Ectodermal cell (in vitro differentiated cells): Measurements from ENCODE around the gene DPP3.
"Not testable (repeated sequence)": the region's sequence is repeated elsewhere in the genome, so short reads cannot be mapped to it uniquely, and the experiment has no call there.

Source experiments
- H3K27ac ChIP-seq: 2 replicates; pipeline ENCODE4 v1.7.0; 2013; ENCODE audit warnings: mild to moderate bottlenecking, low read depth, low read length; ENCODE audit not compliant: insufficient read depth, poor library complexity, severe bottlenecking
- H3K27me3 ChIP-seq: 2 replicates; pipeline ENCODE4 v1.7.0; 2013; ENCODE audit warnings: mild to moderate bottlenecking, low read length; ENCODE audit not compliant: insufficient read depth, control insufficient read depth, poor library complexity, severe bottlenecking
- H3K36me3 ChIP-seq: one replicate; pipeline ENCODE4 v1.7.0; 2013; ENCODE audit warnings: low read length; ENCODE audit not compliant: control insufficient read depth, insufficient read depth
- H3K4me1 ChIP-seq: one replicate; pipeline ENCODE4 v1.7.0; 2013; ENCODE audit warnings: low read length; ENCODE audit not compliant: control insufficient read depth, insufficient read depth
- H3K4me3 ChIP-seq: 2 replicates; pipeline ENCODE4 v1.7.0; 2013; ENCODE audit warnings: low read depth, low read length, control low read depth; ENCODE audit not compliant: insufficient read depth
- H3K9me3 ChIP-seq: 2 replicates; pipeline ENCODE4 v1.7.0; 2013; ENCODE audit warnings: mild to moderate bottlenecking, low read length, moderate library complexity; ENCODE audit not compliant: control insufficient read depth
- WGBS, 2 experiments: methylation state at CpG; one replicate each; pipeline ENCODE4 v1.1.7; 2013; ENCODE audit warnings: missing lambda C conversion rate in 2 of 2; 5-methylcytosine and 5-hydroxymethylcytosine counted together

DPP3 gene

DNA sequence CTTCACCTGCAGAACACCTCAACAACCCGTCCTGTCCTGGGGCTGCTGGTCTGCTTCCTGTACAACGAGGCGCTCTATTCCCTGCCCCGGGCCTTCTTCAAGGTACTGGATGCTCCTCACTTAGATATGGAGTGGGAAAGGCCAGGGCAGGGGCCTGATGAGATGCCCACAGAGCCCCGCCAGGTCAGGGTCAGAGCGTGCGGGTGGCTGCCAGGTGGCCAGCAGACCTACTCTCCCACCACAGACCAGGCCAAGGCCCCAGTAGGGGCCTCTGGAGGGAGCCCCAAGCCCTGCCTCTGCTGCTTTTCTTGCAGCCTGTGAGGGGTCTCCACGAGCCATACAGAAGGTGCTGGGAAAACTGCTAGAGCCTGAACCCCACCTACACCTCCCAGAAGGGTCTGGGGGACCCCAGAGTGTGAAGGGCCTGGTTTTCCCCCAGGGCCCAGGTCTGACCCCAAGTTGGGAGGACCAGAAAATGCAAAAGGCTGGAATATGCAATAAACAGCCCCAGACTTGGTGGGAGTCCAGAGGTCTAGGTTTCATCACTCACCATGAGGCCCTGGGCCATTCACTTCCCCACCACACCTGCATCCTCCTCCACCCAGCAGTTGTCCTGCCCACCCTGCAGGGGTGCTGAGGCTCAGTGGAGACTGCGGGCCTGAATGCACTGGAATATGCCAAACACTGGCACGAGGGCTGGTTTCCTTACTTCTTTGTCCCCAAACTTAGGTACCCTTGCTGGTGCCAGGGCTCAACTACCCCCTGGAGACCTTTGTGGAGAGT lies 50.9 kb downstream of the DPP3 start:
- WGBS, 2 experiments: 92 to 94% methylated on average over 10 of the region's 10 CpGs
- H3K36me3 ChIP-seq: peaks cover 7% of the 10 kb centered on the region
- H3K9me3 ChIP-seq: no peaks in the 10 kb centered on the region
- no peaks in the 10 kb centered on the region for H3K4me1 ChIP-seq
- H3K27ac ChIP-seq: no peak overlapping the region
- no peaks in the 10 kb centered on the region for H3K27me3 ChIP-seq
- H3K4me3 ChIP-seq: no peak overlapping the region

DNA sequence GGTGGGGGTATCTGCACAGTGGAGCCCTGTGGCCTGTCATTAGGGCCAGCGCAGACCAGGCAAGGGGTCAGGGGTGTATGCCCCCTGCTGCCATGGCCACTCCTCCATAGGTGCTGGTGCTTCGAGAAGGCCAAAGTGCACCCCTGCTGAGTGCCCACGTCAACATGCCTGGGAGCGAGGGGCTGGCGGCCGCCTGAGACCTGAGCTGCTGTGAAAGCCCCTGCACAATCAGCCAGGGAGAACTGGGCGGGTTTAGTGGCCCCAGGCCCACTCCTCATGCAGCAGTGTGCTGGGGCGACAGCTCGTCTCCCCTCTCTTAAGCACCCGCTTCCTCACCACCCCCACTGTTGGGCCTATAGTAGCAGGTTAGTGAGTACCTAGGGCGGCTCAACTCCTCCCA lies 51.6 kb downstream of the DPP3 start:
- H3K27me3 ChIP-seq: no peaks in the 10 kb centered on the region
- H3K9me3 ChIP-seq: no peaks in the 10 kb centered on the region
- no peak overlapping the region for H3K4me3 ChIP-seq
- H3K4me1 ChIP-seq: no peaks in the 10 kb centered on the region
- 88 to 91% methylated on average over 11 of the region's 11 CpGs for WGBS, 2 experiments
- H3K27ac ChIP-seq: no peak overlapping the region
- peaks cover 8% of the 10 kb centered on the region for H3K36me3 ChIP-seq

DNA sequence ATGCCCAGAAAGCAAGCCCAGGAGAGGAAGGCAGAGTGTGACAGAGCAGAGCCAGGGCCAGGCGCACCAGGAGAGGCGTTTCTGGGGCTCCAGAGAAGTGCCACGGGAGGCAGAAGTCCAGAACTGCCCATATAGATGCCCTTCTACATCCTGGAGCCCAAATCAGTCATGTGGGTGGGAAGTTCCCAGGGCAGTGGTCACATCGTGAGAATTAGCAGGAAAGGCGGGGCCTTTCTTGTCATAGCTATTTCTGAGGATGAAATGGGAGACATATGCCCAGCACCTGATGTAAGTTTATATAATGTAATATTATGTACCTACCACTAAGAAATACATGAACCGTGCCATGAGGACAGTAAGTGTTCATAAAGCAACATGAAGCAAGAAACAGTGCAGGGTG lies 52.5 kb downstream of the DPP3 start:
- Histone ChIP-seq H3K4me1 (no peaks in the 10 kb centered on the region), H3K9me3 (no peaks in the 10 kb centered on the region), H3K27me3 (no peaks in the 10 kb centered on the region), H3K27ac (no peak overlapping the region), H3K36me3 (peaks cover 8% of the 10 kb centered on the region), H3K4me3 (no peak overlapping the region)
- WGBS, 2 experiments: 89 to 93% methylated on average over 5 to 6 of the region's 6 CpGs

DNA sequence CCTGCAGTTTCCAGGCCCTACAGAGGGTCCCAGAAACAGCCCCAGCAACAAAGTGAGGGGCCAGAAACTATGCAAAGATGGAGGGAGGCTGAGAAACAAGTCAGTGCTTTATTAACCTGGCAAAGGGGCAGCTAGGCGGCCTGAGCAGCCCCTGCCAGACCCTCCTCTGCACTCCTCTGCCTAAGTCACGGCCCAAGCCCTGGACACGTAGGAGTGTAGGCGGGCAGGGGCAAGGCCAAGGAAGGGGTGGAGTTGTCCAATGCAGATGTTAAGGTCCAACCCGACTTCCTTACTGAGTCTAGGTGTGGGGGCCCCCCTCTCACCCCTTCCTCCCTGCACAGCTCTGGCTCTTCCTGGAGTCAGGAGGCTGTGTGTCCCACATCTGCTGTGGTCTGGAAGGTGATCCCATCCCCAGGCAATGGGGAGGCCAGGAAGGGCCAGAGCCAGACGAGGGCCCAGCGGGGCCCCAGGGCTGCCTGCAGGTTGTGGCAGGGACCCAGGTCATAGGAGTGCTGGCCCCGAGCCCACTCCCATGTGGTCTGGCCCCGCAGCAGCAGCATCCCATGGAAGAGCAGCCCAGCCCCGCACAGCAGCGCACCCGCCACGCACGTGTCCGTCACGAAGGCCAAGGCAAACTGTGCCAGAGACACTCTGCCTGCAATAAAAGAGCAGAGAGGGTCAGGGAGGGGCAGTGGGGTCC lies 59.1 kb downstream of the DPP3 start:
- Histone ChIP-seq H3K4me1 (peaks cover 6% of the 10 kb centered on the region), H3K27me3 (no peaks in the 10 kb centered on the region), H3K4me3 (no peak overlapping the region), H3K9me3 (no peaks in the 10 kb centered on the region), H3K27ac (no peak overlapping the region), H3K36me3 (peaks cover 8% of the 10 kb centered on the region)
- 90 to 92% methylated on average over 16 of the region's 16 CpGs for WGBS, 2 experiments

DNA sequence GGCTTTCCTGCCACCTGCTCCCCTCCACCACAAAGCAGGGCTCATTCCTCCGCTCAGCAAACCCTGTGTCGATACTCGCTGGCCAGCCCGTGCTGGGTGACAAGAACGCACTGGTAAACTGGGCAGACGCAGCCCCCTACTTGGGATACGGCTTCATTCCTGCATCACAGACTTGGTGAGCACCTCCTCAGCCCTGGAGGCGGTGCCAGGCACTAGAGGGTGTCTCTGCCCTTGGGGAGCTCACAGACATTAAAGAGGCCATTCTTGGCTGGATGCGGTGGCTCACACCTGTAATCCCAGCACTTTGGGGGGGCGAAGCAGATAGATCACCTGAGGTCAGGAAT lies 59.6 kb downstream of the DPP3 start:
- WGBS, 2 experiments: 91 to 92% methylated on average over 10 of the region's 10 CpGs
- H3K27ac ChIP-seq: no peak overlapping the region
- H3K36me3 ChIP-seq: peaks cover 8% of the 10 kb centered on the region
- peaks cover 6% of the 10 kb centered on the region for H3K4me1 ChIP-seq
- no peaks in the 10 kb centered on the region for H3K27me3 ChIP-seq
- no peak overlapping the region for H3K4me3 ChIP-seq
- no peaks in the 10 kb centered on the region for H3K9me3 ChIP-seq

DNA sequence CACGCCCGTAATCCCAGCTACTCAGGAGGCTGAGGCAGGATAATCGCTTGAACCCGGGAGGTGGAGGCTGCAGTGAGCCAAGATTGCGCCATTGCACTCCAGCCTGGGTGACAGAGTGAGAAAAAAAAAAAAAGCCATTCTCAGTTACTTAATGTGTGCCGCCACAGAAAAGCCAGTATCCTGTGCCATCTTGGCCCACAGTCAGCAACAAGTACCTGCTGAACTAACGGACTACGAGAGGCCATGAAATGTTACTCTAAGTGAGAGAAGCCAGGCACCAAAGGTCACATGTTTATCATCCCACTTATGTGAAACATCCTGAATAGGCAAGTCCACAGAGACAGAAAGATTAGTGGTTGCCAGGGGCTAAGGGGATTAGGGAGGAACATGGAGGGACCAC lies 60.4 kb downstream of the DPP3 start:
- 91 to 96% methylated on average over 8 of the region's 8 CpGs for WGBS, 2 experiments
- not testable (repeated sequence) for H3K4me3 ChIP-seq, H3K4me1 ChIP-seq, H3K36me3 ChIP-seq, H3K9me3 ChIP-seq, H3K27ac ChIP-seq, H3K27me3 ChIP-seq

DNA sequence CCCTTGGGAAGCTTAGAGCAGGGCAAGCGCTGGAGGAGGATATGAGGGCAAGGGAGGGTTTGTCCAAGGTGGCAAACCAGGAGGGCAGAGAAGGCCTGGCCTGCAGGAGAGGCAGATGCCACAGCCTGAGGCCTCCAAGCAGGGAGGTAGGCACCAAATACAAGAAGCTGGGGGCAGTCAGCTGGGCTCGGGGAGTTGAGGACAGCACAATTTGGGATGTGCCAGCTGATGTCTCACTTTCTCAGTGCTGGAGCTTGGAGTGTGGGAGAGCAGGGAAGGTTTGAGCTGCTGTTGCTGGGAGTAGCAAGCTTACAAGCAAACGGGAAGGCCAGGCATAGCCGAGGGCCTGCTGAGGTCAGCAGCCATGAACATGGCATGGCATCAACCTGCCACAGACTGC lies 61.7 kb downstream of the DPP3 start:
- Histone ChIP-seq H3K4me3 (no peak overlapping the region), H3K9me3 (no peaks in the 10 kb centered on the region), H3K27me3 (no peaks in the 10 kb centered on the region), H3K27ac (no peak overlapping the region), H3K36me3 (no peaks in the 10 kb centered on the region), H3K4me1 (peaks cover 6% of the 10 kb centered on the region)
- WGBS, 2 experiments: 90% methylated on average over 4 of the region's 4 CpGs

DNA sequence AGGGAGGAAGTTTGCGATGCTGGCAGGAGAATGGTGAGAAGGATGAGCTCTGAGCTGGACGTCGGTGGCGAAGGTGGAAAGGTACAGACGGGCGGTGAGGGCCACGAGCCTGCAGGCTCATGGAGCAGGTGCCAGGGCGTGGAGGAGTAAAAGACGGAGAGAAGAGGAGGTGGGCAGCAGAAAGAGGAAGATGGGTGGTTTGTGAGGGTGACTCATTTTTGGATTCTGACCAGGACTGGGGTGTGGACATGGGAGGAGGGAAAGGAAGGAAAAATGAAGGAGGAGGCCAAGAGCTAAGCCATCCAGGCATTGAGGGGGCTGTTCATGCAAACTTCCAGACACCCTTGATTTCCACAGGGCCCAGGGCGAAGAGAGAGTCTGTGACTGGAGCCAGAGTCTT lies 62.1 kb downstream of the DPP3 start:
- no peak overlapping the region for H3K27ac ChIP-seq
- no peak overlapping the region for H3K4me3 ChIP-seq
- H3K9me3 ChIP-seq: no peaks in the 10 kb centered on the region
- WGBS, 2 experiments: 95 to 96% methylated on average over 10 of the region's 10 CpGs
- H3K4me1 ChIP-seq: peaks cover 10% of the 10 kb centered on the region
- H3K27me3 ChIP-seq: no peaks in the 10 kb centered on the region
- no peaks in the 10 kb centered on the region for H3K36me3 ChIP-seq

DNA sequence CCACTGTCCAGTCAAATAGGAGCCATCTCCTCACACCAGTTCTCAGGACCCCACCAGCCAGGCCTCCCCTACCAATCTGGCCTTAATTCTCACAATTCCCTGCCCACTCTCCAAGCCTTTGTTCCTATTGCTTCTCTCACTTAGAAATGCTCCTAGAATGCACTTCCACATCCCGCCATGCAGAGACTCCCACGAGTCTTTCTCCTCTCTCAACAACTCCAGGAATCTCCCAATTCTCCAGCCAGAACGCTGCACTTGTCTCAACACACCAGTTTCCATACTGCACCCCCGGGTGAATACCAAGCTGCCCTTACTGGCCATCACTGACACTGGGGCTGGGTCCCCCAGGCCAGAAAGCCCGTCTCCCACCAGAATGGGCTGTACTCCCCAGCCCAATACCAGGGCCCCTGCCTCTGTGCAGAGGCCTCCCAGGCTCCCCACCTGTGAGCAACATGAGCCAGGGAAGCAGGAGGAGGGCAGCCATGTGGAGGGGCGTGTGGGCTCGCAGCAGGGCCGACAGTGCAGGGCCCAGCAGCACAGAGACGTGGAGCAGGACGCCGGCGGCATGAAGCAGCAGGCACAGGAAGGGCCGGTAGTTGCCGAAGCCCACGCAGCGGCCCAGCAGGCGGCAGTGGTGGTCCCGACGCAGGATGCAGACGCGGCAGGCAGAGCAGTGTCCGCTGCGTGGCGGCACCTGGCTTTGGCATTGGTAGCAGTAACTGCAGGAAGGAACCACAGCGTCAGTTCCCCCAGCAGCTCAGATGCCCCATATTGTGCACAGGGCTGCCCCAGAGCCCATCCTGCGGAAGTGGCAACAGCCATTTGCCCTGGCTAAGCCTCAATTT lies 63.3 kb downstream of the DPP3 start:
- H3K27me3 ChIP-seq: no peaks in the 10 kb centered on the region
- WGBS, 2 experiments: 72% methylated on average over 26 of the region's 26 CpGs
- no peak overlapping the region for H3K27ac ChIP-seq
- H3K9me3 ChIP-seq: no peaks in the 10 kb centered on the region
- peaks cover 20% of the 10 kb centered on the region for H3K4me1 ChIP-seq
- no peak overlapping the region for H3K4me3 ChIP-seq
- no peaks in the 10 kb centered on the region for H3K36me3 ChIP-seq

DNA sequence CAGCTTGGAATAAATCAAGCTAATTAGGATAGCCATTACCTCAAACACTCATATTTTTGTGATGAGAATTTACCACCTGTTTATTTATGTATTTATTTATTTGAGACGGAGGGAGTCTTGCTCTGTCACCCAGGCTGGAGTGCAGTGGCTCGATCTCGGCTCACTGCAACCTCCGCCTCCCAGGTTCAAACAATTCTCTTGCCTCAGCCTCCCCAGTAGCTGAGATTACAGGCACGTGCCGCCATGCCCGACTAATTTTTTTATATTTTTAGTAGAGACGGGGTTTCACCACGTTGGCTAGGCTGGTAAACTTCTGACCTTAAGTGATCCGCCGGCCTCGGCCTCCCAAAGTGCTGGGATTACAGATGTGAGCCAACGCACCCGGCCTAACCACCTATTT lies 64.7 kb downstream of the DPP3 start:
- H3K27me3 ChIP-seq, H3K27ac ChIP-seq, H3K9me3 ChIP-seq, H3K36me3 ChIP-seq: not testable (repeated sequence)
- WGBS, 2 experiments: 85 to 87% methylated on average over 14 of the region's 14 CpGs
- Histone ChIP-seq H3K4me3 (peak overlapping the region; percentile 81), H3K4me1 (peaks cover 22% of the 10 kb centered on the region)
